GM18511 (cell line): ENCODE results near the gene NR2C2AP.
"Not testable (repeated sequence)": the region's sequence is repeated elsewhere in the genome, so short reads cannot be mapped to it uniquely, and the experiment has no call there.

Experiments used
- ATAC-seq: cut with Tn5 transposase; IDR thresholded peaks from one replicate; pipeline ENCODE4 v1.9.1; 2021; ENCODE audit warnings: mild to moderate bottlenecking, moderate library complexity; ENCODE audit not compliant: unreplicated experiment

Gene NR2C2AP

DNA sequence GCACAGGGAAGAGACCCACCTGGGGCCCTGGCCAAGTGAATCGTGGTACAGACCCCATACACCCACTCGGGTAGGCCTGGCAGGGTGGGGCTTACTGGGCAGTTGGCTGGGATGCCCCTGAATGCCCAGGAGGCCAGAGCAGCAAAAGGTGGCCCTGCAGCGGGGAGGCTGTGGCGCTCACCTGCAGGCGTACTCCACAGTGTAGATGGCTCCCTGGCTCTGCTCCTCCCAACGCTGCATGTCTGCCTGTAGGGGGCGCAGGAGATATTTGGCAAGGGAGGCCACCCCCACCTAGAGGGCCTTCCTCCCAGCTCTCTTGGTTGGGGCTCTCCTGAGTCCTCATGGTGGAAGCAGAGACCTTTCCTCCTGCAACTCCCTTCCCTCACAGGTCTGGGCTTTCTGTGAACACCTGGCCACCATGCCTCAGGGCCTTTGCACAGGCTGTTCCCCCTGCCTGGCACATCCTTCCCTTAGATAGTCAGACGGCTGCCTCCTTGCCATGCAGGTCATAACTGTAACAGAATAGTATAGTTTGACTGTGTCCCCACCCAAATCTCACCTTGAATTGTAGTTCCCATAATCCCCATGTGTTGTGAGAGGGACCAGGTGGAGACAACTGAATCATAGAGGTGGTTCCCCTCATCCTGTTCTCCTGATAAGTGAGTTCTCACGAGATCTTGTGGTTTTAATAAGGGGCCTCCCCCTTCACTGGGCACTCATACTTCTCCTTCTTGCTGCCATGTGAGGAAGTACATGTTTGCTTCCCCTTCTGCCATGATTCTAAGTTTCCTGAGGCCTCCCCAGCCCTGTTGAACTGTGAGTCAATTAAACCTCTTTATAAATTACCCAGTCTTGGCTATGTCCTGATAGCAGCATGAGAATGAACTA lies 17.1 kb downstream of the NR2C2AP start:
- ATAC-seq: no peak

DNA sequence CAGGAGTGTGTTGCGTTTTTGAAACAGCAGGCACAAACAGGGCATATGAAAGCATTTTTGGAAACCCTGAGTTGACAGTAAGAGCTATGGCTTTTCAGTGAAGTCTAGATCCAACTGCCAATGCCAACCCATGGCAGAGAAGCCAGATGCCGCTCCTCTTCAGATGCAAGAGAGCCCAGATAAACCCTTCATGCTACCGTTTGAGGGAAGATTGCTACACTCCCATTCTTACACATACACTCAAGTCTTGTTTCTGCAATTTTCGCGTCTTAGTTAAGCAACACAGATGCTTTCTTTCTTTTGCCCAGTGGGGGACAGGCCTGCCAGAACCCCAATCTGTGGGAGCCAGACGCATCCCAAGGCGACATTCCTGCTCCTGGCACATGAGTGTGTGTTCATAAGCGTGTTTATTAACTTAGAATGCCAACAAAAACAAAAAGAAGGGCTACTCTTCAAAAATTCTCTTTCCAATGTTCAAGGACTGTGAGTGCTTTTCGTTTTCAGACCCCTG lies 21.7 kb downstream of the NR2C2AP start:
- no peak for ATAC-seq

DNA sequence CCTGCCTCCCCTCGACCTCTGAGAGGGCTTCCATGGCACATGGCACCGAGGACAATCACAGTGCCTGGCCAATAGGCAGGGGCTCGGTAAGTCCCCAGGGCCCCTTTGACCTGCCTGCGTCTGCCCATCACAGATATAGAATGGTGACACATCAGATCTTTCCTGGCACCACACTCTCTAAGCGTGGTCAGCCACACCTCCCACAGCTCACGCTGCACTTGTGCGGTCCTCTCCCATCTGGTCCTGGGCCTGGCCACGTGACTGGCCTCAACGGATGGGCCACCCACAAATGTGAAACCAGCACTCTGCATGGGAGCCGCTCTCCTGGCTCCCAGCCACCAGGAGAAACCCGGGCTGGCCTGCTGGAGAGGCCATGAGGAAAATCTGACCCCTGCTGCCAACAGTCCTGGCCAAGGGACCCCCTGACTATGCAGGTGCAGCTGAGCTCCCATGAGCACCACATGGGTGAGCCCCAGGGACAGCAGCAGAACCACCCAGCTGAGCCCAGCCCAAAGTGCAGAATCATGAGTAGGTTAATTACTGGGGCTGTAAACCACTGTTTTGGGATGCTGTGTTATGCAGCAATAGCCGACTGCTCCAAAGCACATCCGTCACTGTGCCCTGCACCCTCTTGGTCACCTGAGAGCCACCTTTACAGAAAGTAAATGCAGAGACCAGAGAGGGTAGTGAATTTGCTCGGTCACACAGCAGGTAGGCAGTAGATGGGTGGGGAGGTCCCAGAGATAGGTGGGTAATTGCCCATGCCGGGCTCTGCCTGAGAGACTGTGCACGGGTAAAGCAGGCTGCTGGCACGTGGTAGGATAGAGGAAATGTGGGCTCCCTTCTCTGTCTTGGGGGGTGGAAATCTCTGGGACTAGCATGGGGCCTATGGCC lies 23.4 kb downstream of the NR2C2AP start:
- no peak for ATAC-seq

DNA sequence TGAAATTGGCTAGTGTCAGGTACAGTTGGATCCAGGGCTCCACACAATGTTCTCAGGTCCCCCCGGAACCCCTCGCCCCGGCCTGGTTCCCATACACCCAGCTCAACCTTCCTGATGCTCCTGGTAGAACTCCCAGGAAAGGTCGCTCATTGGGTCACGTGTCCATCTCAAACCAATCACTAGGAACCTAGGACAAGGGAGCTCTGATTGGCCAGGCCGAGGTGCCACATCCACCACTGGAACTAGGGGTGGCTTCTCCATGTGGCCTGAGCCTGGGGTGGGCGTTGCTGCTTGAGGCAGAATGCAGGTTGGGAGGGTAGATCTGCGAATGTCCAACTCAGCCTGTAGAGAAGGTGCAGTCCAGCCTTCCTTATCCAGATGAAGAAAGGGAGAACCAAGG lies 26.3 kb downstream of the NR2C2AP start:
- ATAC-seq: no peak

DNA sequence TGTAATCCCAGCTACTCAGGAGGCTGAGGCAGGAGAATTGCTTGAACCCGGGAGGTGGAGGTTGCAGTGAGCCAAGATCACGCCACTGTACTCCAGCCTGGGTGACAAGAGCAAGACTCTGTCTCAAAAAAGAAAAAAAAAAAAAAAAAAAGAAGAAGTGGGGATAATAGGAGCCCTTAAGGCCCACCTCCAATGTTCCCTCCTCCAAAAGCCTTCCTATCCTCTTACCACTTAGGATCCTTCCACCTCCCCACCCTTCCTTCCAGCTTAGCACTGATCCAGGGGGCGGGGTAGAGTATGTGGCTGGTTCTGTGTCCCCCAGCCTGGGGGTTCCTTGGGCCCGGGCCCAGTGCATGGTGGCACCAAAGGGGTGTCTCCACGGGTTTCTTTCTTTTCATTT lies 30.0 kb downstream of the NR2C2AP start:
- not testable (repeated sequence) for ATAC-seq

- no peak for ATAC-seq
These were observed 31.2 kb downstream of the NR2C2AP start for GRCh38 chr19:19171821-19172532.

- ATAC-seq: no peak
These were observed 32.1 kb downstream of the NR2C2AP start for GRCh38 chr19:19170873-19171672.

DNA sequence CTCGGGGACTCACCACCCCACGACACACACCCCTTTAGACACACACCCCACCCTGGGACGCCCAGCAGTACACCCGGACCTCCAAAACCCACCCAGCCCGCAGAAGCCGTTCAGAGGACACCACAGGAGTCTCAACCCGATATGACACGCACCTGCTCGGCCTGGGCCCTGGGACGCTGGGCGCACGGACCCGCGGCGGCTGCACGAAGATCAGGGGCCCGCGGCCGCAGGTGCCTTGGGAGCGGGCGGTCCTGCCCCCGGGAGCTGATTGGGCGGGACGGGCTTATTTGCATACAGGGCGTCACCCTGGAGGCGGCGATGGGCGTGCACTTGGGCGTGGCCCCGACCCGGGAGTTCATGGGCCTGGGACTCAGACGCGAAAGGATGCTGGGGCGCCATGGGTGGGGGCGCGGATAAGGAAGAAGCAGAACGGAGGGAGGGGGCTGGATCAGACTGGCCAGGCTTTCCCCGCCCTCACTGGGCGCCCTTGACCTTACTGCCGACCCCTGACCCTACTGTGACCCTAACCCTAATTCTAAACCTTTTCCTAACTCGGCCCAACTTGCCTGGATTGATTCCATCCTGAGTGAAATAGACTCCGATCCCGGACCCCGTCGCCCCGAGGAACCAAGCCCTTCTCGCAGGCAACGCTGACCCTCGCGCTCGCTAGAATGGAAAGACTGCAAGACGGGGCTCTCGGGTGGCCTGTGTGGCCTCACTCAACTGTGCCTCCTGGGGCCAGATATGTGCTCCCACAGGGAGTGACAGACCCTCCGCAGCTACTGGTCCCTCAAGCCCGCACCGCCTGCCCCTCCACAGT lies 33.0 kb downstream of the NR2C2AP start, which contains the start of gene MEF2B:
MEF2B (minus strand) TSS at position 211 of the 820 bp plus-strand sequence. CDS start 19,528 bp downstream, outside the sequence.
- ATAC-seq: peak; percentile 91

- ATAC-seq: peak; percentile 7
These were observed 33.8 kb downstream of the NR2C2AP start for GRCh38 chr19:19169236-19170052.

GRCh38 chr19:19167612-19168011 lies 35.6 kb downstream of the NR2C2AP start:
- no peak for ATAC-seq

DNA sequence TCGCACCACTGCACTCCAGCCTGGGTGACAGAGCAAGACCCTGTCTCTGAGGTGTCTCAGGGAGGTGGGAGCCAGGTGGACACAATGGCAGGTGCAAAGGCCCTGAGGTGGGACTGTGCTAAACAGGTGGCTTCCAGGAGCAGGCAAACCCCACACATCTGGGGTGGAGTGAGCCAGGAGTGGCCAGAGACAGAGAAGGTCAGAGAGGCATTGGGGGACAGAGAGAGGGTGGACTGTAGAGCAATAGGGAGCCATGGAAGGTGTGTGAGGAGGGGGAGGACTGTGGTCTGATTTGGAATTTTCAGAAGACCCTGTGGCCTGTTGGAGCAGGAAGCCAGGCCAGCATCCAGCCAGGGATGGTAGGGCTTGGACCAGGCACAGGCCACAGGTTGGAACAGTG lies 37.8 kb downstream of the NR2C2AP start:
- no peak for ATAC-seq

- ATAC-seq: no peak
These were observed 40.7 kb downstream of the NR2C2AP start for GRCh38 chr19:19162495-19162894.

DNA sequence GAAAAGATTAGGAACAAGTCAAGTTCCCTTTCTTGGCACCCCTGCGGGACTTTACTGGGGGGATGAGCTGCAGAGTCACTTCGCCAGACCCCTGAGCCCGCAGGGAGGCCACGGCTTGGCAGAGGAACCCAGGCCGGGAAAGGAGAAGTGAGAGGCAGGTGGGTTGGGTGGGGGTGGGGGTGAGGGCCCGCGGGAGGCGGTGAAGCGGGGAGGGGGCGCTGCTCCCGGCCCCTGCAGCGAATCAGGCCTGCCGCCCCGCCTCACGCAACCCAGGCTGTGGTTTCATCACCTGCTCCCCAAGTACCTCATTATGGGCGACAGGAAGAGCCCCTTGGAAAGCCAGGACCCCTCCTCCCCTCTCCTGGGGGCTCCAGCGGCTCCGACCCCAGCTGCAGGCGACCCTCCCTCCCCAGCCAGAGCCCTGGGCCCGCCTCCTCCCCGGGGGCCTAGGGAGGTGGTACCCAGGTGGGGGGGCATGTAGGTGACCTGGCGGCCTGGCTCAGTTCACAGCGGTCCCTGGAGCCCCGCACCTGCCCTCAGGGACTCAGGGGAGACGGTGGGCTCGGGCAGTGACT lies 42.7 kb downstream of the NR2C2AP start:
- ATAC-seq: peak; percentile 50

DNA sequence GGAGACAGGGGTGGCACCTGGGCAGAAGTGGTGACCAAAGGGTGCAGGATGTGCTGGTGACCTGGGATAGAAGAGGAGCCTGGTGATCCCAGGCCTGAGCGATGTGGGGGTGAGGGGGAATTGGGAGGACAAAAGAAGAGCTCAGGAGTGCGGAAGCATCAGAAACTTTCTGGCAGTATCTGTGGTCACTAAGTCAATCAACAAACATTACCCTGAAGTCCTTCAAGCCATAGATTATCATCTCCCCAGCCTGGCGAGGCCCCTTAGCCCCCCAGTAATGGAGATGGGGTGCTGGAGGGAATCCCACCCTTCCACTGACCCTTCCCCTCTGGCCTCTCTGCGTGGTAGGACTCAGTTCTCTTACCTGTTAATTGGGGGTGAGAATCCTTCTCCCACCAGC lies 43.7 kb downstream of the NR2C2AP start:
- no peak for ATAC-seq

GRCh38 chr19:19157808-19158207 lies 45.4 kb downstream of the NR2C2AP start:
- ATAC-seq: no peak

DNA sequence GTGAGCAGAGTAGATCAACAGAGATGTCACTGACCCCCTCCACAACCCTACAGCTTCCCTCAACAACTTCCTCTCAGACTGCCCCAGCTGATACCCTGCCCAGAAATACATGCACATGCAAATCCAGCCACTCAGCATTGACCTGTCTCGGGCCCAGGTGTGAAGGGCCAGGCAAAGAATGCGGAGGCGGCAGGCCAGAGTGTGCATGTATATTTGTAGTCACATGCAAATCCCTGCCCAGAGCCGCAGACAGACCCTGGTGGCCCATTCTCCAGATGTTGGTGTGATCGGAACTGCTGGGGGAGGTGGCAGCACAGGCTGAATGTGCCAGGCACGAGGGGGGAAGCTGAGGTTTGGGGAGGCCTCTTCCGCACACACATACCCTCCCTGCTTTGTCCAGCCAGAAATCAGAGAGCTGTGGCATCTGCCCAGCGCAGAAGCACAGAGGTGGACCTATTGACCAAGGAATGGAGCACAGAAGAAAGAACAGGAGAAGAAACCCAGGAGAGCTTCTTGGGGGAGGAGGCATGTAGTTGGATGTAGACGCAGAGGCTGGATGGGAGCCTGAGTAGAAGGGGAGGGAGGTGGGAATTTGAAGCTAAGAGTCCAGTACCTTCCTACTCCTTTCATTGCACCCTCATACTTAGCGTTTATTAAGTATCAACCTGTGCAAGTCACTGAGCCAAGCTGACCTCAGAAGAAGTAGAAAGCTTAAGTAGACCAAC lies 47.6 kb downstream of the NR2C2AP start:
- peak; percentile 73 for ATAC-seq

GRCh38 chr19:19154768-19155494 lies 48.3 kb downstream of the NR2C2AP start:
- no peak for ATAC-seq
